Measurements from ENCODE around the gene SORD. TPM values are rescaled to one million over a fixed set of nuclear protein-coding genes. Genes with fewer than 3 reads are reported as not detected.

The SORD gene
- total RNA-seq, 1 donor from 2014 or later: 20.4 TPM

DNA sequence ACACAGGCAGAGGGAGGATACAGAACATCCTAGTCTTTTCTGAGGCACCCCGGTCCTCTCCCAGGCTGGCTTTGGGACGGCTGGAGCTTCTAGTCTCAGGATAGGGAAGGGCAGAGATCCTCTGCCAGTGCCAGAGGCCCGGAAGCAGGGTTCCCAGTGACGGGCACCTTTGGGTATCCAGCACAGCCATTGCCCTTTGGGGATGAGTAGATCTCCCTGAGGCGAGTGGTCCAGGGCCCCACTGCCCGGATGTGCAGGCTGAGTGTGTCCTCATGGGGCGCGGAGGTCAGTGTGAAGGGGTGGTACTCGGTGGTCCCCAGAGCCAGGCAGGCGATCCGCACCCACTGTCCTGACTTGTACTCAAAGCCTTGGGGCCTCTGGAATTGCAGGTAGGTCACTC lies 72.7 kb downstream of the SORD start:
- H3K27me3 ChIP-seq: no peaks in the 10 kb centered on the region
- DNase-seq (ENCODE audit: extremely low spot score in 2 of 2): no peak
- no peak overlapping the region for H3K27ac ChIP-seq
- intact Hi-C loops (cut with DNase I): no loop called here
- no peaks in the 10 kb centered on the region for H3K4me1 ChIP-seq
- no peak overlapping the region for H3K4me3 ChIP-seq
- TF ChIP-seq, protein P1, sequence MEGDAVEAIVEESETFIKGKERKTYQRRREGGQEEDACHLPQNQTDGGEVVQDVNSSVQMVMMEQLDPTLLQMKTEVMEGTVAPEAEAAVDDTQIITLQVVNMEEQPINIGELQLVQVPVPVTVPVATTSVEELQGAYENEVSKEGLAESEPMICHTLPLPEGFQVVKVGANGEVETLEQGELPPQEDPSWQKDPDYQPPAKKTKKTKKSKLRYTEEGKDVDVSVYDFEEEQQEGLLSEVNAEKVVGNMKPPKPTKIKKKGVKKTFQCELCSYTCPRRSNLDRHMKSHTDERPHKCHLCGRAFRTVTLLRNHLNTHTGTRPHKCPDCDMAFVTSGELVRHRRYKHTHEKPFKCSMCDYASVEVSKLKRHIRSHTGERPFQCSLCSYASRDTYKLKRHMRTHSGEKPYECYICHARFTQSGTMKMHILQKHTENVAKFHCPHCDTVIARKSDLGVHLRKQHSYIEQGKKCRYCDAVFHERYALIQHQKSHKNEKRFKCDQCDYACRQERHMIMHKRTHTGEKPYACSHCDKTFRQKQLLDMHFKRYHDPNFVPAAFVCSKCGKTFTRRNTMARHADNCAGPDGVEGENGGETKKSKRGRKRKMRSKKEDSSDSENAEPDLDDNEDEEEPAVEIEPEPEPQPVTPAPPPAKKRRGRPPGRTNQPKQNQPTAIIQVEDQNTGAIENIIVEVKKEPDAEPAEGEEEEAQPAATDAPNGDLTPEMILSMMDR (IDR thresholded peaks at IDR 0.05): no peak
- no peak for TF ChIP-seq POLR2A (IDR thresholded peaks at IDR 0.05)
- TF ChIP-seq POLR2AphosphoS5 (IDR thresholded peaks at IDR 0.05; ENCODE audit: insufficient read depth in 1 of 2, low read depth in 1 of 2): no peak
- no peaks in the 10 kb centered on the region for H3K36me3 ChIP-seq
- no peaks in the 10 kb centered on the region for H3K9me3 ChIP-seq

DNA sequence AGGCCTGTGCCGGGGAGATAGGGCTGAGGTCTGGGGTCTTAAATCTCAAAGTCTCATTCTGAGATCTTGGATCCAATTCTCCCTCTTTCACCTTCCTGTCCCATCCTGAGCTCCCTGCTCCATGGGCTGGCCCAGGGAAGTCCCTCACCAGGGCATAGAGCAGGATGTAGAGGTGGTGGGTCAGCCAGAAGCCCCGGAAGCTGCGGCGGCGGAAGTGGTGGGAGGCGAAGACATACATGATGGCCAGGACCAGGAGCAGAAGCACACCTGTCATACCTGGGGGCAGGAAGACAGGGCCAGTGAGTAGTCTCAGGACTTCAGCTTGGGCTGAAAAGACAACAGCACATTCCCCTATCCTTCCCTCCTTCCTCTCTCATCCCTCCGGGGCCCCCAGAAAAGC lies 74.5 kb downstream of the SORD start:
- no peak overlapping the region for H3K4me3 ChIP-seq
- no peak for TF ChIP-seq POLR2A (IDR thresholded peaks at IDR 0.05)
- TF ChIP-seq, protein P1 (IDR thresholded peaks at IDR 0.05): no peak
- TF ChIP-seq POLR2AphosphoS5 (IDR thresholded peaks at IDR 0.05; ENCODE audit: insufficient read depth in 1 of 2, low read depth in 1 of 2): no peak
- intact Hi-C loops (cut with DNase I): no loop called here
- no peaks in the 10 kb centered on the region for H3K27me3 ChIP-seq
- H3K36me3 ChIP-seq: no peaks in the 10 kb centered on the region
- no peak for DNase-seq (ENCODE audit: extremely low spot score in 2 of 2)
- H3K9me3 ChIP-seq: no peaks in the 10 kb centered on the region
- H3K4me1 ChIP-seq: no peaks in the 10 kb centered on the region
- H3K27ac ChIP-seq: no peak overlapping the region

DNA sequence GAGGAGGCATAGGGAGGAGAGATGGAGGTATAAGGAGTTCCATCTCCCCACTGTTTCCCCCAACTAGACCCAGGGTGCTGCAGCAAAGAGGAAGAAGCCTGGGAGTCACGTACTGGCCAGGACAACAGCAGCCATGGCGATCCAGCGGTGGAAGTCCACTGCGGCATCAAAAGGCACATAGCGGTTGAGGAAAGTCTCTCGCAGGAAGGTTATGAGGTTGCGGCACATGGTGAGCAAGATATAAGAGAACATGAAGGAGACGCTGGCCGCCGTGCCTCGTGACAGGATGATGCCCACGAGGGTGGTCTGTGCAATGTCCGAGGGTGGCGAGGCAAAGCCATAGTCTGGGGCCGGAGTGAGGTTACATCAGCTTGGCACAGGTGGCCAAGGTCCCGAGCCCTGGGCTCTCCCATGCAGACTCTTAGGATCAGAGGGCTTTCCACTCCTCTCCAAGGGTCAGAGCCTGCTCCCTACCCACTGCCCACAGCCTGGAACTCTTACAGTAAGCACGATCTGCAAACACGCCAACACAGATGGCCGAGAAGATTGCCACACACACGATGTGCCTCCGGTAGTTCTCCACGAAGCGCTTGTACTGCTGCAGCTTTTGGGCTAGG lies 76.7 kb downstream of the SORD start:
- Histone ChIP-seq H3K4me3 (no peak overlapping the region), H3K4me1 (no peaks in the 10 kb centered on the region), H3K36me3 (no peaks in the 10 kb centered on the region), H3K27ac (no peak overlapping the region), H3K27me3 (no peaks in the 10 kb centered on the region), H3K9me3 (no peaks in the 10 kb centered on the region)
- DNase-seq (ENCODE audit: extremely low spot score in 2 of 2): no peak
- intact Hi-C loops (cut with DNase I): no loop called here
- TF ChIP-seq, protein P1 (IDR thresholded peaks at IDR 0.05): no peak
- TF ChIP-seq POLR2AphosphoS5 (IDR thresholded peaks at IDR 0.05; ENCODE audit: insufficient read depth in 1 of 2, low read depth in 1 of 2) (no peak), POLR2A (IDR thresholded peaks at IDR 0.05) (no peak)

DNA sequence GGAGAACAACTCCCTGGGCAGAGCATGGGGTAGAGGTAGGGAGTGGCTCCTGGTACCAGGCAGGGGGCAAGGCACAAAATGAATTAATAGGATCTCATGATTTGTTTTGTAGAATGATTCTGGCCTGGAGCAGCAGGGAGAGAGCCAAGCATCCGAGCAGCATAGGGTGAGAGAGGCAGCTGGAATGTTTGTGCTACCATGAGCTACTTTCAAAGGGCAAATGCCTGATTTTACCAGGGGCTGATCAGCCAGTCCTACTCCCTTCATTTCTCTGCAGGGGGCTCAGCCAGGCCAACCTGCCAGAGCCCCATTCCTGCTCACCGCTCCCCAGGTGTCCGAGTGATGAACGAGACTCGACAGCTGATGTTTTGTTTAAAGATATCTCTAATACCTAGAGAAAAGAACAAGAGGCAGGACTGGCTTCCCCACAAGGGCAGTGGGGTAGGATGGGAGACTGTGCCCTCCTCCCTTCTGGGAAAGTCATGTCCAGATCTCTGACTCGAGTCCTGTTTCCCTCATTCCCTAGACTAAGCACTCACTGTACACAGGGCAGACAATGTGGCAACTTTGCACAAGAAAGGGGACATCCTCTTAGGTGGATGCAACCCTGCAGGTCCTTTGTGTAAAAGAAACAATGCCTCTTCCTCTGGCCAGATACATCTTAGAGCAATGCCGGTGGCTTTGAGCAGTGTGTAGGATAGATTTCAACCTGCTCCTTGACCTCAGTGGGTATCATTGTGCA lies 78.1 kb downstream of the SORD start:
- TF ChIP-seq POLR2A (IDR thresholded peaks at IDR 0.05) (no peak), POLR2AphosphoS5 (IDR thresholded peaks at IDR 0.05; ENCODE audit: insufficient read depth in 1 of 2, low read depth in 1 of 2) (no peak)
- TF ChIP-seq, protein P1 (IDR thresholded peaks at IDR 0.05): no peak
- H3K9me3 ChIP-seq: no peaks in the 10 kb centered on the region
- no peaks in the 10 kb centered on the region for H3K27me3 ChIP-seq
- intact Hi-C loops (cut with DNase I): no loop called here
- H3K4me1 ChIP-seq: no peaks in the 10 kb centered on the region
- no peak overlapping the region for H3K27ac ChIP-seq
- DNase-seq (ENCODE audit: extremely low spot score in 2 of 2): no peak
- H3K4me3 ChIP-seq: no peak overlapping the region
- no peaks in the 10 kb centered on the region for H3K36me3 ChIP-seq

DNA sequence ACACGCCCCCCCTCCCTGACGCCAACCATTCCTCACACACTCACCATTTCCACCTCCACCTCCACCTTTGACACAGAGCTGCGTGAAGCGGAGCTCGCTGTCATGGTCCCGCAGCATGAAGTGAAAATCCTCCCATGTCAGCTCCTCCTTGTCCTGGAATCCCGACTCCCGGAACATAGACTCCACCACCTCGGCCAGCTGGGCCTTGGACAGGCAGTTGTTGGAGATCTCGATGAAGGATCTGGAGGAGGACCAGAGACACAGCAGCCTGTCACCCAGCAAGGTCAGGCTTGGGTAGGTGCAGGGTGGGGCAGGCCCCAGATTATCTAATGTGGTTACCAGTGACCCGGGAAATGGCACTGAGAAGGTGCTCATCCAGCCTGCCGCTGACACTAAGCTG lies 78.8 kb downstream of the SORD start:
- H3K27me3 ChIP-seq: no peaks in the 10 kb centered on the region
- no peaks in the 10 kb centered on the region for H3K9me3 ChIP-seq
- no peak overlapping the region for H3K4me3 ChIP-seq
- H3K36me3 ChIP-seq: no peaks in the 10 kb centered on the region
- intact Hi-C loops (cut with DNase I): no loop called here
- TF ChIP-seq, protein P1 (IDR thresholded peaks at IDR 0.05): no peak
- TF ChIP-seq POLR2A (IDR thresholded peaks at IDR 0.05) (no peak), POLR2AphosphoS5 (IDR thresholded peaks at IDR 0.05; ENCODE audit: insufficient read depth in 1 of 2, low read depth in 1 of 2) (no peak)
- H3K27ac ChIP-seq: no peak overlapping the region
- DNase-seq (ENCODE audit: extremely low spot score in 2 of 2): no peak
- H3K4me1 ChIP-seq: no peaks in the 10 kb centered on the region

All from vagina (tissue), 2 donors.